ENCODE results near the gene MIR17HG. TPM values are rescaled to one million over a fixed set of nuclear protein-coding genes. Genes with fewer than 3 reads are reported as not detected.

The MIR17HG gene
- total and polyA plus RNA-seq, 2 donors (not counting 1 experiment from before 2014, with no cell fraction given) = 0.42 to 3.3 TPM

GRCh38 chr13:91384896-91385295 is 37.4 kb downstream of the MIR17HG start:
- no peaks in the 10 kb centered on the region for H3K27me3 ChIP-seq (ENCODE audit: control insufficient read depth, insufficient read depth, low read length)
- no peak overlapping the region for H2AFZ ChIP-seq (ENCODE audit: low read length)
- H3K27ac ChIP-seq (ENCODE audit: insufficient read depth, low read length) = no peak overlapping the region
- no peaks in the 10 kb centered on the region for H3K4me1 ChIP-seq (ENCODE audit: control insufficient read depth, extremely low read depth, insufficient read depth, low read length)
- no peak overlapping the region for H3K4me3 ChIP-seq (replicated peaks in 1 of 4; ENCODE audit: control extremely low read depth in 1 of 4, insufficient read depth in 1 of 4, low read depth in 3 of 4, low read length in 4 of 4)
- H3K9me3 ChIP-seq (ENCODE audit: control insufficient read depth, insufficient read depth, low read depth, low read length) = no peaks in the 10 kb centered on the region
- H4K20me1 ChIP-seq (ENCODE audit: control insufficient read depth, extremely low read depth, insufficient read depth, low read length) = no peaks in the 10 kb centered on the region
- DNase-seq (ENCODE audit: low read depth in 2 of 2) = no peak
- no peak overlapping the region for H3K9ac ChIP-seq (ENCODE audit: insufficient read depth, low read length)
- no peaks in the 10 kb centered on the region for H3K79me2 ChIP-seq (ENCODE audit: control insufficient read depth, insufficient read depth, low read length)
- TF ChIP-seq CTCF (conservative IDR thresholded peaks at IDR 0.05 in 1 of 2, IDR thresholded peaks at IDR 0.05 in 1 of 2; ENCODE audit: low read depth in 1 of 2, low read length in 2 of 2) = no peak
- no peak for TF ChIP-seq EZH2 (IDR thresholded peaks at IDR 0.05; ENCODE audit: low read length, missing control alignments)
- H3K4me2 ChIP-seq (ENCODE audit: extremely low read depth, insufficient read depth, low read length) = no peak overlapping the region
- no peaks in the 10 kb centered on the region for H3K36me3 ChIP-seq (ENCODE audit: control insufficient read depth, insufficient read depth, low read length)

GRCh38 chr13:91389186-91389585 is 41.7 kb downstream of the MIR17HG start:
- H3K9me3 ChIP-seq (ENCODE audit: control insufficient read depth, insufficient read depth, low read depth, low read length) = no peaks in the 10 kb centered on the region
- H3K27me3 ChIP-seq (ENCODE audit: control insufficient read depth, insufficient read depth, low read length) = no peaks in the 10 kb centered on the region
- no peaks in the 10 kb centered on the region for H4K20me1 ChIP-seq (ENCODE audit: control insufficient read depth, extremely low read depth, insufficient read depth, low read length)
- H3K36me3 ChIP-seq (ENCODE audit: control insufficient read depth, insufficient read depth, low read length) = no peaks in the 10 kb centered on the region
- H3K79me2 ChIP-seq (ENCODE audit: control insufficient read depth, insufficient read depth, low read length) = no peaks in the 10 kb centered on the region
- no peak overlapping the region for H3K9ac ChIP-seq (ENCODE audit: insufficient read depth, low read length)
- no peak overlapping the region for H2AFZ ChIP-seq (ENCODE audit: low read length)
- no peak overlapping the region for H3K4me3 ChIP-seq (replicated peaks in 1 of 4; ENCODE audit: control extremely low read depth in 1 of 4, insufficient read depth in 1 of 4, low read depth in 3 of 4, low read length in 4 of 4)
- no peak overlapping the region for H3K27ac ChIP-seq (ENCODE audit: insufficient read depth, low read length)
- H3K4me1 ChIP-seq (ENCODE audit: control insufficient read depth, extremely low read depth, insufficient read depth, low read length) = no peaks in the 10 kb centered on the region
- TF ChIP-seq EZH2 (IDR thresholded peaks at IDR 0.05; ENCODE audit: low read length, missing control alignments) (no peak), CTCF (conservative IDR thresholded peaks at IDR 0.05 in 1 of 2, IDR thresholded peaks at IDR 0.05 in 1 of 2; ENCODE audit: low read depth in 1 of 2, low read length in 2 of 2) (no peak)
- H3K4me2 ChIP-seq (ENCODE audit: extremely low read depth, insufficient read depth, low read length) = no peak overlapping the region
- peak in 1 of 2 donors; percentile 7 for DNase-seq (ENCODE audit: low read depth in 2 of 2)

DNA sequence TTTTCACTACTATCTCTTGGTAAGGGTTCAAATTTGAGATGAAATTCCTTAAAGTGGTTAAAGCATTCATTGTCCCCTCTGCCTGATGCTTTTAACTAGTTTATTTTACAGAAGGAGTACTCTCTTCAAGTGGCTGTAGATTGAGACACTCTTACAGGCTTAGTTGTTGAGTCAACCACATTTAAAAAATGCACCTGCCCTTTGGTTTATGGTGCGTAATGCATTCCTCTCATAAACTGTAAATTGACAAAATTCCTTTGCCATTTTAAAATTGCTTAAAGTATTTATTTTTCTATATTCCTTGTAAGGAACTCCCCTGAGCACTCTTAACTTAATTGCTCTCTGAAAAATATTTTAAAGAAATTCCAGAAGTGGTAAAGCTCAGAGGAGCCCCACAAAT is 50.1 kb downstream of the MIR17HG start:
- H3K9ac ChIP-seq (ENCODE audit: insufficient read depth, low read length) = no peak overlapping the region
- DNase-seq (ENCODE audit: low read depth in 2 of 2) = no peak
- H2AFZ ChIP-seq (ENCODE audit: low read length) = no peak overlapping the region
- no peaks in the 10 kb centered on the region for H3K36me3 ChIP-seq (ENCODE audit: control insufficient read depth, insufficient read depth, low read length)
- TF ChIP-seq CTCF (conservative IDR thresholded peaks at IDR 0.05 in 1 of 2, IDR thresholded peaks at IDR 0.05 in 1 of 2; ENCODE audit: low read depth in 1 of 2, low read length in 2 of 2) (no peak), EZH2 (IDR thresholded peaks at IDR 0.05; ENCODE audit: low read length, missing control alignments) (no peak)
- H3K79me2 ChIP-seq (ENCODE audit: control insufficient read depth, insufficient read depth, low read length) = no peaks in the 10 kb centered on the region
- H3K27ac ChIP-seq (ENCODE audit: insufficient read depth, low read length) = no peak overlapping the region
- H3K4me1 ChIP-seq (ENCODE audit: control insufficient read depth, extremely low read depth, insufficient read depth, low read length) = no peaks in the 10 kb centered on the region
- H3K9me3 ChIP-seq (ENCODE audit: control insufficient read depth, insufficient read depth, low read depth, low read length) = no peaks in the 10 kb centered on the region
- no peaks in the 10 kb centered on the region for H4K20me1 ChIP-seq (ENCODE audit: control insufficient read depth, extremely low read depth, insufficient read depth, low read length)
- no peak overlapping the region for H3K4me3 ChIP-seq (replicated peaks in 1 of 4; ENCODE audit: control extremely low read depth in 1 of 4, insufficient read depth in 1 of 4, low read depth in 3 of 4, low read length in 4 of 4)
- peaks cover 12% of the 10 kb centered on the region for H3K27me3 ChIP-seq (ENCODE audit: control insufficient read depth, insufficient read depth, low read length)
- H3K4me2 ChIP-seq (ENCODE audit: extremely low read depth, insufficient read depth, low read length) = no peak overlapping the region

Data from fibroblast of lung (primary cell).